ENCODE results near the gene SPTBN1. TPM values are rescaled to one million over a fixed set of nuclear protein-coding genes. Genes with fewer than 3 reads are reported as not detected.

The SPTBN1 gene
- total and polyA plus RNA-seq, 9 of the 15 experiments (the other 6 are each of a cell fraction or from before 2014, with no cell fraction given), result 8.9 to 66.8 (median 31.4) TPM

- TF ChIP-seq KAT7 (CRISPR knock-in tag; IDR thresholded peaks at IDR 0.05; ENCODE audit: borderline replicate concordance) (no peak), GABPA (tag; conservative IDR thresholded peaks at IDR 0.05; ENCODE audit: low read depth) (0 out of 2 replicates have a peak, but pooled peaks have one; percentile 51), ZNF384 (IDR thresholded peaks at IDR 0.05; ENCODE audit: low read depth, low read length) (no peak), E2F6 (IDR thresholded peaks at IDR 0.05; ENCODE audit: borderline replicate concordance in 1 of 2, extremely low read depth in 1 of 2, insufficient read depth in 1 of 2, insufficient read length in 1 of 2, low read depth in 1 of 2, low read length in 1 of 2, poor library complexity in 1 of 2, severe bottlenecking in 1 of 2) (no peak)
These were observed 115.0 kb downstream of the SPTBN1 start (continued) for GRCh38 chr2:54570925-54571694.

GRCh38 chr2:54572262-54572635, 116.1 kb downstream of the SPTBN1 start:
- Histone ChIP-seq H3K79me2 (ENCODE audit: control insufficient read depth, insufficient read depth, low read length) (peaks cover 86% of the 10 kb centered on the region), H3K4me1 (replicated peaks in 1 of 2; ENCODE audit: control insufficient read depth in 2 of 2, insufficient read depth in 2 of 2, low read length in 2 of 2) (peaks cover 23 to 73% of the 10 kb centered on the region in 2 experiments), H3K9ac (ENCODE audit: insufficient read depth in 1 of 2, low read depth in 2 of 2, low read length in 2 of 2) (peak overlapping the region in 1 of 2 experiments; percentile 30; a peak in 1 of 4 replicates), H3K36me3 (ENCODE audit: control insufficient read depth, insufficient read depth, low read length) (peaks cover 8% of the 10 kb centered on the region; the same call in 1 of the 3 replicates), H4K20me1 (replicated peaks; ENCODE audit: control insufficient read depth, insufficient read depth, low read length) (peaks cover 39% of the 10 kb centered on the region), H3K9me1 (ENCODE audit: control insufficient read depth, insufficient read depth, low read length) (peaks cover 9% of the 10 kb centered on the region), H2AFZ (ENCODE audit: low read depth, low read length) (no peak overlapping the region), H3K27ac (ENCODE audit: extremely low read depth, low read depth, low read length) (peak overlapping the region; percentile 70; the same call in 2 of the 3 replicates), H3K27me3 (ENCODE audit: control insufficient read depth in 2 of 2, insufficient read depth in 2 of 2, low read length in 2 of 2) (no peaks in the 10 kb centered on the region), H3K4me2 (ENCODE audit: insufficient read depth, low read length) (no peak overlapping the region), H3K9me3 (replicated peaks; ENCODE audit: control insufficient read depth, insufficient read depth, low read depth, low read length) (no peaks in the 10 kb centered on the region), H3K4me3 (no peak overlapping the region)
- DNase-seq (ENCODE audit: extremely low read depth in 1 of 4, low spot score in 3 of 4), result peak in 3 of 4 experiments; percentile 28 to 77 (median 64)
- CTCF ChIA-PET (ENCODE audit: low intra/inter-chr PET ratio), result no interaction called here
- peak; percentile 75 for ATAC-seq
- 0% methylated on average over 4 of the region's 4 CpGs for WGBS (ENCODE audit: insufficient coverage, low coverage, missing lambda C conversion rate)
- POLR2A ChIA-PET, result interaction anchor here (0.7 to 1.8 kb wide), 5 partner anchors 10 to 31 kb away, joined by 4 to 15 read pairs (median 6); no protein-coding TSS in a partner anchor
- in situ Hi-C loops (cut with MboI) (no loop called here), intact Hi-C loops (cut with micrococcal nuclease) (loop anchor here (2.0 to 5.0 kb wide), 2 partner anchors 13 to 85 kb away; no protein-coding TSS in a partner anchor)
- no TSS peak for BruUV-seq (replicated peaks)
- peak; percentile 90 for FAIRE-seq
- TF ChIP-seq ARID1B (IDR thresholded peaks at IDR 0.05) (peak; percentile 90), PML (IDR thresholded peaks at IDR 0.05; ENCODE audit: low read length) (peak; percentile 53; the same call in 1 of the 2 replicates), SOX6 (IDR thresholded peaks at IDR 0.05) (peak; percentile 82), GATA2 (CRISPR knock-in tag; IDR thresholded peaks at IDR 0.05) (0 out of 2 replicates have a peak, but pooled peaks have one; percentile 27), ARID3A (IDR thresholded peaks at IDR 0.05; ENCODE audit: borderline replicate concordance, low read depth, low read length) (no peak), CEBPG (CRISPR knock-in tag; IDR thresholded peaks at IDR 0.05) (no peak), CEBPG (tag; conservative IDR thresholded peaks at IDR 0.05 in 1 of 2, IDR thresholded peaks at IDR 0.05 in 1 of 2) (no peak), MAFG (tag; conservative IDR thresholded peaks at IDR 0.05) (0 out of 2 replicates have a peak, but pooled peaks have one; percentile 10), FOXK2 (conservative IDR thresholded peaks at IDR 0.05 in 1 of 2, IDR thresholded peaks at IDR 0.05 in 1 of 2; ENCODE audit: low read depth in 2 of 2) (peak; percentile 89 to 90), NFIC (IDR thresholded peaks at IDR 0.05) (peak; percentile 62), TEAD1 (CRISPR knock-in tag; IDR thresholded peaks at IDR 0.05) (peak in 1 of 2 experiments; percentile 41; a peak in 1 of 4 replicates), ELF4 (CRISPR knock-in tag; IDR thresholded peaks at IDR 0.05) (no peak), ZBTB17 (CRISPR knock-in tag; IDR thresholded peaks at IDR 0.05) (peak; percentile 97)

All from K562 (cell line).